HG02642 (cell line): ENCODE data around the gene HHIPL1.
"Not testable (repeated sequence)": the region's sequence is repeated elsewhere in the genome, so short reads cannot be mapped to it uniquely, and the experiment has no call there.

Experiments
- ATAC-seq: cut with Tn5 transposase; IDR thresholded peaks from one replicate; pipeline ENCODE4 v1.9.1; 2021; ENCODE audit warnings: mild to moderate bottlenecking; ENCODE audit not compliant: unreplicated experiment, poor library complexity

The HHIPL1 gene

GRCh38 chr14:99632410-99633035, 12.4 kb upstream of the HHIPL1 start:
- ATAC-seq = no peak

- ATAC-seq = no peak
These were observed 11.8 kb upstream of the HHIPL1 start for GRCh38 chr14:99633141-99633540.

- ATAC-seq = no peak
These were observed 11.0 kb upstream of the HHIPL1 start for GRCh38 chr14:99633918-99634317.

GRCh38 chr14:99634443-99634842, 10.5 kb upstream of the HHIPL1 start:
- no peak for ATAC-seq

- ATAC-seq = no peak
These were observed 9.8 kb upstream of the HHIPL1 start for GRCh38 chr14:99635116-99635515.

GRCh38 chr14:99636487-99636886, 8.4 kb upstream of the HHIPL1 start:
- no peak for ATAC-seq

GRCh38 chr14:99637624-99638023, 7.3 kb upstream of the HHIPL1 start:
- ATAC-seq = no peak

GRCh38 chr14:99642771-99643170, 2.2 kb upstream of the HHIPL1 start:
- ATAC-seq = not testable (repeated sequence)

GRCh38 chr14:99643343-99643742, 1.6 kb upstream of the HHIPL1 start:
- no peak for ATAC-seq

- ATAC-seq = no peak
These were observed 818 bp upstream of the HHIPL1 start for GRCh38 chr14:99644035-99644587.

GRCh38 chr14:99645545-99646505, 896 bp downstream of the HHIPL1 start:
- ATAC-seq = no peak

GRCh38 chr14:99647411-99647810, 2.5 kb downstream of the HHIPL1 start:
- no peak for ATAC-seq

GRCh38 chr14:99648027-99648784, 3.3 kb downstream of the HHIPL1 start:
- ATAC-seq = no peak

GRCh38 chr14:99649219-99649618, 4.3 kb downstream of the HHIPL1 start:
- ATAC-seq = no peak

- ATAC-seq = no peak
These were observed 4.7 kb downstream of the HHIPL1 start for GRCh38 chr14:99649643-99650042.

GRCh38 chr14:99650189-99650588, 5.3 kb downstream of the HHIPL1 start:
- ATAC-seq = no peak

GRCh38 chr14:99651953-99652746, 7.2 kb downstream of the HHIPL1 start:
- ATAC-seq = no peak

GRCh38 chr14:99654235-99654985, 9.5 kb downstream of the HHIPL1 start:
- ATAC-seq = no peak

GRCh38 chr14:99655521-99655920, 10.6 kb downstream of the HHIPL1 start:
- ATAC-seq = no peak
